AG08396 (cell line): Measurements from ENCODE around the gene TBC1D22A.

Experiments
- DNase-seq: peaks from one replicate; pipeline ENCODE4 v3.0.0; 2012; ENCODE audit warnings: low spot score, mixed read lengths

TBC1D22A gene

DNA sequence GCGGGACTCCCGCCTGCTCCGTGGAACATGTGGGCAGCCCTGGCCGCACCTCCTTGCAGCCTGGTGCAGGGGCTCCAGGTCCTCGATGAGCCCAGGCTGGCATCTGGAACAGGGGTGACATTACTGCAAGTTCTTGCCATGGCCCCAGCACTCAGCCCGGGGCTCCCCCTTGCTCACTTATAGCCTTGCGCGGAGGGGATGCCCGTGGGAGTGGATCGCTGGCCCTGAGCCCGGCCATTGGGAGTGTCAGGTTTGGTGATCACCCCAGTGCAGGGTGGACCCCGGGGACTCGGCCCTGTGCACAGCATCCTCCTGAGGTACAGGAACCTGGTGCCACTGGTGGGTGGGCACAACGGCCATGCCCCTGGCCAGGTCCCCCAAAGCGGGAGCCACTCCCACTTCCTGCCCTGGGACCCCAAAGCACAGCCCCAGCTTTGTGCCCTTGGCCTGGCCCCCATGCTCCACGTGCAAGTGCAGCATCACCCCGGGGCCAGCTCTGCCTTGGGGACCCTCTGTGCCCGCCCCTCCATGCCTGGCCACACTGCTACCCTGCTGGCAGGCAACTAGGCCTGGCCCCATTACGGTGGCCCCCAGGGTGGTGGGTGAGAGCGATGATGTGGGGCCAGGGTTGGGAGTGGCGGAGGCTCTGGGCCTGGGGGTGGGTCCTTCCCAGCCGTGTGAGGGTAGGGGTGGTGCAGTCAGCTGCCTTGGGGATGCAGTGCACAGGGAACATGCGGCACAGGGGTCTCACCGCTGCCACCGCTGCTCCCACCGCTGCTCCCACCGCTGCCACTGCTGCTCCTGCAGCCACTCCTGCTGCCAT lies 439.8 kb downstream of the TBC1D22A start:
- DNase-seq, result no peak

DNA sequence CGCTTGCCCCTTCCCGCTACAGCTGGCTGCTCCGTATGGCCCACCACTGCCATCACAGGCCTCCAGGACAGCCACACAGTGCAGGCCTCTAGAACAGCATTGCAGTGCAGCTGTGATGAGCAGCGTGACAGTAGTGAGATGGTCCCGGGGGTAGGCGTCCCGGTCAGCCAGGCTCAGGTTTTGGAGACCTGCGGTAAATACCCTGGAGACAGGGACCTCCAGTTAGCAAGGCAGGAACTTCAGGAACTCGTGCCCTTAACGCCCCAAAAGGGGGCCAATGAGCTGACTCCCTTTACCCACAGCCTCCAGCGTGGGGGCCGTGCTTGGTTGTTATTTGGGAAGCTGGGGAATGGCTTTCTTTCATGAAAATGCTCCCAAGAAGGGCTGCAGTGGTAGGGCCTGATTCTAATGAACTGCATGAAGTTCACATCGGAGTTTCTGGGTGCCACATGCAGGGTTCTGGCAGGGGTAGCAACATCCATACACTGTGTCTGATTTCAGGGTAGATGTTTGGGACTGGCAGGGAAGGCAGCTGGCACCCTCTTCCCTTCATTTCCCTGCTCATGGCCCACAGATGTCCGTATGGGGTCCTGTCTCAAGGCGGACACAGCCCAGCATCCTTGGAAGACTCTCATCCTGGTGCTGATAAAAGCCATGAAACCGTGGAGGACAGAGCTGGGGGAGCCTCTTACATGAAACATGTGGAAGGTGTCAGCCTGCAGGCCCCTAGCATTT lies 440.5 kb downstream of the TBC1D22A start:
- DNase-seq, result no peak

DNA sequence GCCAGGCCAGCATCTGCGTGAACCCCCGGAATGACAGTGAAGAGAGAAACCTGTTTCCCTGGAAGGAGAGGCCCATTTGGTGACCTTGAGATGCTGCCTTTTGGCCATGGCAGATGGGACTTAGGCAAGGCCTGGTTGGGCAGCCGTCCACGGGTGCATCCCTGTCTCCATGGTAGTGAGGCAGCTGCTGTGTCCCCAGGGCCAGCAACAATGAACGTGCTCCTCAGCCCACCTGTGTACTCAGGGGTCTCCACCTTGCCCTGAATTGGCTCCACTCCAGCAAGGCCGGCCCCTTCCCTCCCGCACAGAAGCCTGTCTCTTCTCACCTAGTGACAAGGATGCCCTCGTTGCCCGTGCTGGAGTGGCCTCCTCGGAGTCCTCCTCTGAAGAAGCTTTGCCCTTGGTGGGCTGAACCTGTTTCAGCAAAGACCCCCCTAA lies 441.1 kb downstream of the TBC1D22A start:
- no peak for DNase-seq

DNA sequence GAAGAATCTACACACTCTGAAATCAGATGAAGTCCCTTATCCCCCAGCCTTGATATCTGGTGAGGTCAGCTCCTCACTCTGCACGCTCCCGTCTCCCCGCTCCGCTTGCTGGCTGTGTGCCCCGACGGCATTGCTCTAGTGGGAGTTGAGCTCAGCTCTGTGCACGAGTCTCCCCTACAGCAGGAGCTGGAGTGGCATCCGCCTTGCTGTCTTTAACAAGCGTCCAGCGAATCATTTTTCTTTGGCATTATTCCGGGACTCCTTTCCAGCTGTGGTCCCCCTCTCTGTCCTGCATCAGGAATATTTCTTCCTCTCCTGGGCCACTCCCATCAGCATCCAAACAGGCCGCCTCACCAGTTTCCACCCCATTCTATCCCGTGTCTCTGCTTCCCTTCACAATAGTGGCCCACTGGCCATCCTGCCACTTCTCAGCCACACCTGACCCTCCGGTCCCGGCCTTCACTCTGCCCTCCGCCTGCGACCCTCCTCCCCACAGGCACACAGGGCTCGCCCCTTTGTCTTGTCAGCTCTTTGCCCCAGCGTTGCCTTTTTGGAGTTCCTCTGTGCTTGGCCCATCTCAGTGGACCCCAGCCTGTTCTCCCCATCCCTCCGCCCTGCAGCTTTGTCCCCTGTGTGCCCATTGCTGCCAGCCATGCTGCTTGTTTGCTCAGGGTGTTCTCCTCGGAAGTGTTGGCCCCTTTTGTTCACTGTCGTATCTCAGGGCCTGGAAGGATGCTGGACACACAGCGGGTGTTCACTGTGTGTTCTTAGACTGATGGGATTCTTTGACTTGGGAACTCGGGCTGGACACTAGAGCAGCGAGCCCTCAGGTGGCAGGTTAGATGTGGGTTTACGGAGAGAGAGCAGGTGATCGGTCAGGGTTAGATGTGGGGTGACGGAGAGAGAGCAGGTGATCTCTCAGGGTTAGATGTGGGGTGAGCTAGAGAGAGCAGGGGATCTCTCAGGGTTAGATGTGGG lies 441.8 kb downstream of the TBC1D22A start:
- DNase-seq, result no peak

DNA sequence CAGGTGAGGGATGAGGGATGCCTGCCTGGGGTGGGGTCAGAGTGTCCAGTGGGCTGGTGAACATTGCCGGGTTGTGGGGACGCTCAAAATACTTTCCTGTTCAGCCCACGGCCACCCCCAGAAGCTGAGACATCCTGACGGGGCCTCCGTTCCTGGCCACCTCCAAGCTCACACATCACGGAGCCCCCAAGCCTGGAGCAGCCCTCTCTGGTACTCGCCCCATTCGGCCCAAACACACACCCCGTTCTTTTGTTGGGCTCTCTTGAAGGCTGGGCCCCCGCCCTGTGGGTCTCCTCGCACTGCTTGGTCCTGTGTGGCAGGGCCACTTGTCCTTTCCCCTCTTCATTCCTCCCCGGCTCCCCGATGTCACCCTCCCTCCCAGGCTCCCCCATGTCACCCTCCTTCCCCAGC lies 442.6 kb downstream of the TBC1D22A start:
- DNase-seq, result no peak

DNA sequence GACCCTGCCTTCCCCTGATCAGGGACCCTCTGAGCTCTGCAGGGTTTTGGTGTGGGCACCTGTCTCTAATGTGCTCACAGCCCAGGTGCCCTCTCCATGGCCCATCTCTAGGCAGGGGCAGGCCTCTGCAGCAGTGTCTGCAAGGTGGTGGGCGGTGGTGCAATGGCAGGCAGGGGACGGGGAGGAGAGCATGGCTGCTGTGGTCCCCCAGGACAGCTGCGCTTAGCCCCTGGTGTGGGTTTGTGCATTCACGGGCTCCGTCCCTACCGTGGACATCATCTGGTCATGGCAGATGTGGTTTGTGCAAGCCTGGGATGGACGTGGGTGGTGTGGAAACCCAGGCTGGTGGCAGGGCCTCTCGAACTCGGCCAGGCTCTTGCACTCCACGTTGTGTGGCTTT lies 443.1 kb downstream of the TBC1D22A start:
- DNase-seq, result no peak

DNA sequence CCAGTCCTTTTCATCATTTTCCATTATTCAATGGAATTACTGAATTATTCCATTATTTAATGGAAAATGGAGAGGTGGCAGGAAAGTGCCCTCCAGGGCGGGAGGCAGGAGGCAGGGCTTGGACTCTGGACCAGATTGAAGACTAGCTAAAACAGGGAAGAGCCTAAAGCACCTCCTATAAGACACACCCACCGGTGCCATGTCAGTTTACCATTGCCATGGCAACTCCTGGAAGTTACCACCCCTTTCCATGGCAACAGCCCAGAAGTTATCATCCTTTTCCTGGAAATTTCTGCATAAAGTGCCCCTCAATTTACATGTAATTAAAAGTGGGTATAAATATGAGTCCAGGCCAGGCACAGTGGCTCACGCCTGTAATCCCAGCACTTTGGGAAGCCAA lies 443.7 kb downstream of the TBC1D22A start:
- DNase-seq, result no peak

DNA sequence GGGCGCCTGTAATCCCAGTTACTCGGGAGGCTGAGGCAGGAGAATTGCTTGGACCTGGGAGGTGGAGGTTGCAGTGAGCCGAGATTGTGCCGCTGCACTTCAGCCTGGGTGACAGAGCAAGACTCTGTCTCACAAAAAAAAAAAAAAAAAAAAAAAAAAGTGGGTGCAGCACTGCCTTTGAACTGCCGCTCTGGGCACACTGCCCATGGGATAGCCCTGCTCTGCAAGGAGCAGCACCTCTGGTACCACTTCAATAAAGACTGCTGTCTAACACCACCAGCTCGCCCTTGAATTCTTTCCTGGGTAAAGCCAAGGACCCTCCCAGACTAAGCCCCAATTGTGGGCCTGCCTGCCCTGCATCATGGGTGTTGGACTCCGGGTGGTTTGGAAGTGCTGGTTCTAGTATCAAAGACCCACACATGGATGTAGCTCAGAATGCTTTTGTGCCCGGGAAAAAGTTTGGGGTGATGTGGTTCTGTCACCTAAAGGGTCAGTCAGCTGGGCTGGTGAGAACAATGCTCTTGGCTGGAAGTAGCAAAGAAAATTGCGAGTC lies 444.3 kb downstream of the TBC1D22A start:
- no peak for DNase-seq

DNA sequence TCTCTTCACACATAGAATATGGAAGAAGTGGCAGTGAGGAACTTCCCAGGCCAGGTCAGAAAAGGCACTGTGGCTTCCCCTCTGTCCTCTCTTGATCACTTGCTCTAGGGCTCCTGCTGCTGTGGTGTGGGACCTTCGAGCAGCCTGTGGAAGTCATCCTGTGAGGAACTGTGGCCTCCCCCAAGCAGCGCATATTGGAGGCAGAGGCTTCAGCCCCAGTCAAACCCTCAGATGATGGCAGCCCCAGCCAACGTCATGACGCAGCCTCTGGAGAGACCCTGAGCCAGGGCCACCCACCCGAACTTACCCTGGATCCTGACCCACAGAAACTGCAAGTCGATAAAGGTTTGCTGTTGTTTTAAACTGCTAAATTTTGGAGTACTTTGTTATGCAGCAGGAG lies 444.9 kb downstream of the TBC1D22A start:
- DNase-seq, result no peak

DNA sequence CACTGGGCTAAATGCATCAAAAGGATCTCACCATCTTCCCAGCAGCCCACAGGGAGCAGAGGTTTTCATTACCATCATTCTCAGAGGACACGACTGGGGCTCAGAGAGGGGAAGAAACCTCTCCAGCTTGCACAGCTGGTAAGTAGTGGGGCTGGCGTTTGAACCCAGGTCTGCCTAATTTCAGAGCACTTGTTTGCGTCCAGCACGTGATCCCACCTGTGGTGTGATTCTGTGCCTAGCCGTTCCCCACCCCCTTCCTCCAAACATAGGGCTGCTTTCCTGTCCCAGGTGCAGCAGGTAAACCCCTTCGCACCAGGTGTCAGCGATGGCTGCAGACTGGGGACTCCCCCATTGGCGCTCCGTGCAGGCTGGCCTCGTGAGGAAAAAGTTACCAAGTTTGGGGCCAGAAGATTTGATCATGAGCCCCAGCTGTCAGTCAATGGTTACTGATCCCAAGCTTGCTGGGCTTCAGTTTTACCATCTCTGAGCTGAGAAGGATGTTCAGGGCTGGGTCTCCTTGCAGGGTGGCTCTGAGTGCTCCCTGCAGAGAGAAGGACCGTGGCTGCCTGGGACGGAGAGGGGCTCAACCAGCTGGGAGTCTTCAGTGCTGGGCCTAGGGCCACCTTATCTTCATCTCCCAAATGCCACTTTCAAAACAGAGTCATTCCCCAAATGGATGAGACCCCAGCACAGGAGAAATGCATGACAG lies 445.6 kb downstream of the TBC1D22A start:
- no peak for DNase-seq

DNA sequence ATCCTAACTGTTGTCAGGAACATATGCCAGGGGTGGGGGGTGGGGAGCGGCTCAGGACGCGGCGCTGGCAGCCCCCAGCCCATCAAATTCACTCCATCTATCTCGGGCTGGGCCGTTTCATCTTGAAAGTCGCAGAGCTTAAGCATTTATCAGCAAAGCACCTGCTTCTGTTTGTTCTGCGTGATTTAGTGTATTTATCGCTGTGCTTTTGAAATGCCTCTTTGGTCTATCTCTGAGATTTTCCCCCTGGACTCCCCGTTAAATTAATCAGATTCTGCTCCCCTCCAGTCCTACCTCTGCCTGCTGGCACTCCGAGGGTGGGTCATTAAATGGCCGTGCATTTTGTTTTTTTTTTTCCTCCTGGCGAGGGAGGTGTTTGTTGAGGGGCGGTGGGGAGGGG lies 446.2 kb downstream of the TBC1D22A start:
- no peak for DNase-seq

DNA sequence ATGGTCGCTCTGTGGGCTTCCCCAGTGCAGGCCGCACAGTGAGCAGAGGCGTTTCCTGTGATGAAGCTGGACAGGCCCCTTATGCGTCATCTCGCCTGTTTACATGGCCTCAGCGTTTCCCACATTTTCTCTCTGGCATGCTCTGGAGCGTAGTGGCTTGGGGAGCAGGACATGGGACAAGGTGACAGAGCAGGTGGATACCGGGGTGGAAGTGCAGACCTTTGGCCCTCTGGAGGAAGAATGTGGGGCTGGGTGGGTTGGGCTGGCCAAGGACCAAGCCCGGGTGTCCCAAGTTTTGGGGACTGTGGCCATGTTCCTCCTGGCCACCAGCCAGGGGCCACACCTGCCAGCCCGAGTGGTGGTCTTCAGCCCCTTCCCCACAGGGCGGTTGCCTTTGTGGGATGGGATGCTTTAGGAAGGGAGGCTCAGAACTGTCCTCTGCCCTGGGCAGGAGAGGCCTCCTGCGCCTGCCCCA lies 446.6 kb downstream of the TBC1D22A start:
- no peak for DNase-seq

DNA sequence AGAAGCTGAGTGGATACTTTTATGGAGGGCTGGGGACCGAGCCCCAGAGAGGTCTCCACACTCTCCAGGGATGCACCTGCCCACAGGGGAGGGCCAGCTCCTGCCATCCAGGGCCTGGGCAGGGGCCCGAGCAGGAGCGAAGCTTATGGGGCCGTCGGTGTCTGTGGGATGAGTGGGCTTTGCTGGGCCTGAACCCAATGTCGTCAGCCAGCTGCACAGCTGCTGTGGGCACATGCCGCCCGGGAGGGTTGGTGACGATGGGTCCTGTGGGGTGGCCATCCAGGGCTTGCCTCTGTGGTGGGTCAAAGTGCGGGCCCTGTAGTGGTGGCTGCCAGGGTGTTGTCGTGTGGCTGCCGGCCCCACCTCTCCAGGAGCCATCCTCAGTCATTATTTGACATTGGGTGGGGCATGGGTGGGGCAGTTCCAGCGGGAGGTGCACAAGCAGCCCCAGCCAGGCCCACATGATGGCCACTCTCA lies 447.1 kb downstream of the TBC1D22A start:
- no peak for DNase-seq

DNA sequence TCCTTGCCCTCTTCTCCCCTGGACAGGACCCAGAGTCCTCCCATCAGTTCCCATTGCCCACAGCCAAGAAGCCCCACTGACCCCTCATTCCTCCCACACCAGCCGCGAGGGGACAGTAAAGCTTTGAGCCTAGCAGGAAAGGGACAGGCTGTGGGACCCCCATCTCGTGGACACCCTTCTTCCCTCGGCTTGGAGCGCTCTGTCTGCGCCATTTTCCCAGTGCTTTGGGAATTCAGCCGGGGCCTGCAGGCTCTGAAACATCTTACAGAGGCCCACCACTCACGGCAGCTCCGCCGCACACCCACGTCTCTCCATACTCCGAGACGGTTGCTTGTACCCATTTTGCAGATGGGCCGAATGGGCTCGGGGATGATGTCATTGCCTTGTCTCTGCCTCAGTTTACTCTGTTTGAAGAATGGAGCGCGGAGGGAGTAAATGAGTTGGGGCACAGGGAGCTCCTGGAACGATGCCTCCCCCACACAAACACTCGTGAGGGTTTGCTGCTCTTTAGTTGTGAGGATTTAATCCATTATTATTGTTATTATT lies 447.7 kb downstream of the TBC1D22A start:
- DNase-seq, result no peak

DNA sequence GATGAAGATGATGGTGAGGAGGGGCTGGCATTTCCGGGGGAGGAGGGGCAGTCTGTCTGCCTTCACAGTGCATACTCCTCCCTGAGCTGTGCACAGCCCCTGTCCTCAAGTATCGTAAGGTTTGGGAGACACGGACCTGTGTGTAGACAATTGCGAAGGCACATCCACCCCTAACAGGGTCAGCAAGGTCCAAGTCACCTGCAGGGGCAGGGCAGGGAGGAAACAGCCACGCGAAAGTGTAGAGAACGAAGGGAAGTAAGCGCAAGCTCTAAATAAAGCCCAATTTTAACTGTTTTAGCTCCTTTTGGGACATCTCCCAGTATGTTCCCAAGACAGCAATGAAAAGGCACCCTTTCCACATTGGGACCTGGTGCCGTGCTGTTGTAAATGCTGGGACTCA lies 448.2 kb downstream of the TBC1D22A start:
- no peak for DNase-seq

DNA sequence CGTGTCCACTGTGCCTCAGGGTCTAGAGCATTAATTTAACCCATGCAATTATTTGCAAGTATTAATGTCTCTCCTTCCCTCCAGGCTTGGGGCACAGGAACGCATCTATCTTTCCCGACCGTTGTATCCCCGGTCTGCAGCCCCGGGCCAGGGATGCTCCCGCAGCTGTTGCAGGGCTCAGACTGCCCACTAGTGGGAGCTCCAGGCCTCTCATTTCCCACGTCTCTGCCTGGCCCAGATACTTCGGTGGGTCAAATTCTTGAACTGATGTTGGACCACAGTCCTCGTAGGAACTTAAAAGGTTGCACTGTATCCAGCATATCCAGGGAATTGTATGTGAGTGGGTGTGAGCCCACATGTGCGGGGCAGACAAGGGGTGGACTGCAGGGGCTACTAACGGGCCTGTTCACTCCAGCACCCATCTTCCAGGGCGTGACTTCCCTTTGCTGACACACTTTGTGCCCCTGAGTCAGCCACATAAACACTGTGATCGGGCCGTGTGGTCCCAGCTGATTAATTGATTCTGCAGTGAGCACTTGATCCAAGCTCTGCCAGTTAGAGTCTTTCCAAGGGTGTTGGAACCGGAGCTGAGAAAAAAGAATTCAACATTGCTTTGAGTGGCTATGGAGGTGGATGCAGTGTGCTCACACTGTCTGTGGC lies 451.3 kb downstream of the TBC1D22A start:
- DNase-seq, result no peak

DNA sequence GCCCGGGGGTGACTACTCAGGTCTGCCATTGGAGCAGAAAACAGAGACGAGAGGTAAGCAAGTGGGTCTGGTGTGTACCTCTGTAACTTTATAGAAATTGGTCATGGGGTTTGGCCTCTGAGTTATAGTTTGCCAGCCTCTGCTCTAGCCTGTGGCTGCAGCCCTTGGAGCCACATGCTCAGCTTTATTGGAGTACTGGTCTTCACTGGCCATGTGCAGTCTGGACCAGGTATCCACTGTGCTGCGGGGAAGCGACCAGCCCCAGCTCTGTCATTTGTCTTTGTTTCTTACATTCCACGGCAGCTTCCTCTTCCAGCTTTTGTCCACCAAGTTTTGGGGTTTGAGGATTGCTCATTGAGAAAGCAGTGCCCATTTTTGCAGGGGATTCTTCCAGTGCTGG lies 453.4 kb downstream of the TBC1D22A start:
- DNase-seq, result no peak

DNA sequence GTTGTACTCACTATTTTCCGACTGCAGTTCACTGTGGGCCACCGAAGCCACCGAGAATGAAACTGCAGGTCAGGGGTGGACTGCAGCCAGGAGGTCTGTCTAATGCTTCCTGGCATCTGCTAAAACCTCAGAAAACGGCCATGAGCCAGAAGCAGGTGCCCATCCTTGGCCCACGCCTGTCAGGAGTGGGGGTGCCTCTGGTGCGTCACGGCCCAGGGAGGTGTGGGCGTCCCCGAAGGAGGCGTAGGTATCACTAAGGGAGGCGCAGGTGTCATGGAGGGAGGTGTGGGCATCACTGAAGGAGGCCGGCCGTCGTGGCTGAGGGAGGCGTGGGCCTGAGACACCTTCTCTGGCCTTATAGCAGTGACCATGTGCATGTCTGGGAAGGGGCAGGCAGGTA lies 456.2 kb downstream of the TBC1D22A start:
- no peak for DNase-seq

DNA sequence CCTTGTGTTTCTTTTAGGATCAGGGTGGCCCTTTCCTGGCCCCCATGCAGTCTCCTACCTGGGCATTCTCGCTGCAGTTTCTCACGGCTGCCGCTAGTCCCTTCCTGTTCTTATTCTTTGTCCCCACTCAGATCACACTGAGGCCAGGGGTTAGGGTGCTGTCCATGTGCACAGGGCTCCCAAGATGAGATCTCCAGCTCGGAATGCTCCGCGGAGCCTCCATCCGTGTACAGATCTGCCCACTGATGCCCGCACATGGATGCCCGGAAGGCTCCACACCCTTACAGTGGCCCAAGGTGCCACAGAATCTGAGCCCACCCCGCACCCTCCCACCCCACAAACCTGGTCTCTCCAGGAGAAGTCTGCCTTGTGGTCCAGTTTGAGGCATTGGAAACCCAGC lies 457.3 kb downstream of the TBC1D22A start:
- DNase-seq, result no peak

DNA sequence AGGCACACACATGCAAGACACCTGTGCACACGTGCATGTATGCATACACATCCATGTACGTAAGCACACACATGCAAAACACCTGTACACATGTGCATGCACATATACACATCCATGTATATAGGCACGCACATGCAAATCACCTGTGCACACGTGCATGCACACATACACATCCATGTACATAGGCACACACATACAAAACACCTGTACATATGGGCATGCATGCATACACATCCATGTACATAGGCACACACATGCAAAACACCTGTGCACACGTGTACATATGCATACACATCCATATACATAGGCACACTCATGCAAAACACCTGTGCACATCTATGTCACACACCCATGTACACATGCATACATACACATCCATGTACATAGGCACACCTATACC lies 458.3 kb downstream of the TBC1D22A start:
- no peak for DNase-seq
